Endodermal cell (in vitro differentiated cells): ENCODE measurements around the gene CACNG7. TPM values are rescaled to one million over a fixed set of nuclear protein-coding genes. Genes with fewer than 3 reads are reported as not detected.

Experiments used
- DNase-seq: peaks from one replicate; pipeline ENCODE4 v3.0.0-alpha.2; 2017
- H3K27ac ChIP-seq: 2 replicates; pipeline ENCODE4 v1.5.1; 2013; ENCODE audit warnings: mild to moderate bottlenecking, low read depth, low read length, moderate library complexity
- H3K27me3 ChIP-seq: 2 replicates; pipeline ENCODE4 v1.6.1; 2013; ENCODE audit warnings: mild to moderate bottlenecking, low read length, moderate library complexity; ENCODE audit not compliant: insufficient read depth, control insufficient read depth, poor library complexity, severe bottlenecking
- H3K36me3 ChIP-seq: 2 replicates; pipeline ENCODE4 v1.7.0; 2013; ENCODE audit warnings: mild to moderate bottlenecking, low read length, moderate library complexity; ENCODE audit not compliant: control insufficient read depth, insufficient read depth
- H3K4me1 ChIP-seq: one replicate; pipeline ENCODE4 v1.7.0; 2013; ENCODE audit warnings: low read length; ENCODE audit not compliant: control insufficient read depth, insufficient read depth
- H3K4me3 ChIP-seq: 2 replicates; pipeline ENCODE4 v1.5.1; 2013; ENCODE audit warnings: mild to moderate bottlenecking, low read length, moderate library complexity
- H3K9ac ChIP-seq: 2 replicates; pipeline ENCODE4 v1.6.1; 2013; ENCODE audit warnings: mild to moderate bottlenecking, low read length, moderate library complexity; ENCODE audit not compliant: poor library complexity, severe bottlenecking; ENCODE audit errors: extremely low read depth
- H3K9me3 ChIP-seq: 2 replicates; pipeline ENCODE4 v1.6.1; 2013; ENCODE audit warnings: mild to moderate bottlenecking, low read length, moderate library complexity; ENCODE audit not compliant: control insufficient read depth
- H3K27ac Mint-ChIP-seq: 2 replicates; pipeline ENCODE4 v1.8.0; 2020; ENCODE audit warnings: mixed read lengths
- H3K27me3 Mint-ChIP-seq: 2 replicates; pipeline ENCODE4 v1.8.0; 2021; ENCODE audit warnings: mild to moderate bottlenecking, mixed read lengths; ENCODE audit not compliant: insufficient read depth
- H3K36me3 Mint-ChIP-seq: 2 replicates; pipeline ENCODE4 v1.8.0; 2020; ENCODE audit warnings: low read depth, mixed read lengths
- H3K4me1 Mint-ChIP-seq: 2 replicates; pipeline ENCODE4 v1.8.0; 2020; ENCODE audit warnings: mixed read lengths
- H3K4me3 Mint-ChIP-seq: 2 replicates; pipeline ENCODE4 v1.8.0; 2020; ENCODE audit warnings: mild to moderate bottlenecking, moderate library complexity, mixed read lengths
- H3K9me3 Mint-ChIP-seq: 2 replicates; pipeline ENCODE4 v1.8.0; 2020; ENCODE audit warnings: mild to moderate bottlenecking, mixed read lengths
- CTCF ChIP-seq: fragments of 200-600 bp; sonication (generic); conservative IDR thresholded peaks from 2 replicates; pipeline ENCODE4 v1.5.0; 2021; ENCODE audit warnings: antibody characterized with exemption, mild to moderate bottlenecking
- WGBS, 2 experiments: methylation state at CpG; one replicate each; pipeline versions ENCODE4 v1.1.5 to v1.1.7; 2013; ENCODE audit warnings: missing lambda C conversion rate in 2 of 2, mixed read lengths in 1 of 2; ENCODE audit not compliant: insufficient coverage in 1 of 2, insufficient read length in 1 of 2; 5-methylcytosine and 5-hydroxymethylcytosine counted together
- total RNA-seq, 2 donors: library from RNA; stranded (reverse); fragmentation: NEBNext Ultra II Directional in 1 of 2; extraction: Animal tissue kit (Norgen Biotek cat#: 25700) in 1 of 2; gene quantifications; 2 replicates in 1 of 2; 3 replicates in 1 of 2; pipeline ENCODE4 v1.2.1, GENCODE V29; 2021

The CACNG7 gene
- total RNA-seq, 2 donors from 2014 or later, result 2.7 to 3.4 TPM

GRCh38 chr19:53936029-53936428 lies 27.0 kb downstream of the CACNG7 start:
- Mint-ChIP-seq H3K4me3 (no peak overlapping the region), H3K27me3 (peaks cover 23% of the 10 kb centered on the region), H3K9me3 (no peaks in the 10 kb centered on the region), H3K27ac (no peak overlapping the region), H3K4me1 (no peaks in the 10 kb centered on the region), H3K36me3 (no peaks in the 10 kb centered on the region)
- no peak for DNase-seq
- TF ChIP-seq CTCF, result no peak
- Histone ChIP-seq H3K9ac (no peak overlapping the region), H3K9me3 (no peaks in the 10 kb centered on the region), H3K4me1 (no peaks in the 10 kb centered on the region), H3K27me3 (no peaks in the 10 kb centered on the region), H3K36me3 (no peaks in the 10 kb centered on the region), H3K27ac (no peak overlapping the region), H3K4me3 (no peak overlapping the region)
- WGBS, 2 experiments, result 64 to 68% methylated on average over 4 to 6 of the region's 7 CpGs

- peaks cover 23% of the 10 kb centered on the region for H3K27me3 ChIP-seq
- Mint-ChIP-seq H3K27ac (no peak overlapping the region), H3K4me1 (peaks cover 2% of the 10 kb centered on the region), H3K4me3 (peak overlapping the region; percentile 56), H3K27me3 (peaks cover 63% of the 10 kb centered on the region), H3K36me3 (no peaks in the 10 kb centered on the region), H3K9me3 (no peaks in the 10 kb centered on the region)
- H3K9me3 ChIP-seq, result no peaks in the 10 kb centered on the region
- no peak overlapping the region for H3K9ac ChIP-seq
- no peaks in the 10 kb centered on the region for H3K36me3 ChIP-seq
- H3K4me1 ChIP-seq, result no peaks in the 10 kb centered on the region
- peak overlapping the region; percentile 71 for H3K4me3 ChIP-seq
- peak; percentile 86 for TF ChIP-seq CTCF
- WGBS, 2 experiments, result 27 to 51% methylated on average over 24 to 55 of the region's 55 CpGs
- H3K27ac ChIP-seq, result no peak overlapping the region
- peak; percentile 99 for DNase-seq
Observed at GRCh38 chr19:53942001-53942786, 33.1 kb downstream of the CACNG7 start.

GRCh38 chr19:53944416-53944815 lies 35.3 kb downstream of the CACNG7 start:
- H3K4me3 ChIP-seq, result no peak overlapping the region
- Mint-ChIP-seq H3K4me1 (peaks cover 2% of the 10 kb centered on the region), H3K9me3 (no peaks in the 10 kb centered on the region), H3K27ac (no peak overlapping the region), H3K27me3 (peaks cover 55% of the 10 kb centered on the region), H3K4me3 (no peak overlapping the region), H3K36me3 (no peaks in the 10 kb centered on the region)
- H3K27me3 ChIP-seq, result peaks cover 23% of the 10 kb centered on the region
- H3K27ac ChIP-seq, result no peak overlapping the region
- 91 to 92% methylated on average over 3 to 4 of the region's 4 CpGs for WGBS, 2 experiments
- H3K36me3 ChIP-seq, result no peaks in the 10 kb centered on the region
- no peak for DNase-seq
- no peak overlapping the region for H3K9ac ChIP-seq
- no peaks in the 10 kb centered on the region for H3K9me3 ChIP-seq
- no peak for TF ChIP-seq CTCF
- H3K4me1 ChIP-seq, result no peaks in the 10 kb centered on the region
